ENCODE data around the gene OPCML.

GRCh38 chr11:132621976-132622580 lies 910.2 kb downstream of the OPCML start:
- TF ChIP-seq CTCF (optimal IDR thresholded peaks at IDR 0.05 in 1 of 3, IDR thresholded peaks at IDR 0.05 in 1 of 3, conservative IDR thresholded peaks at IDR 0.05 in 1 of 3; ENCODE audit: extremely low read depth in 1 of 3, insufficient read depth in 2 of 3, low read length in 3 of 3) (no peak), EZH2 (IDR thresholded peaks at IDR 0.05; ENCODE audit: low read length) (no peak)

Data from keratinocyte (primary cell).